IMR-90 (cell line): Measurements from ENCODE around the gene RASAL1. TPM values are rescaled to one million over a fixed set of nuclear protein-coding genes. Genes with fewer than 3 reads are reported as not detected.

ENCODE experiments used
- ATAC-seq: fragments of 200-7000 bp; cut with Tn5 transposase; 2 replicates; pipeline ENCODE4 v1.9.1; 2020; ENCODE audit warnings: low read depth, mild to moderate bottlenecking, moderate library complexity
- BruUV-seq: library from RNA; stranded (reverse); fragments of 400-500 nt; replicated peaks from 2 replicates; lab custom pipeline; 2021; lab: Mats Ljungman, UMichigan
- CTCF ChIA-PET: fragments of 300-600 bp; formaldehyde crosslinking; extraction: SDS; loops from one replicate; lab custom pipeline; 2021; ENCODE audit warnings: antibody characterized with exemption; lab: Yijun Ruan, JAX
- POLR2A ChIA-PET: fragments of 300-600 bp; sonication (Branson Sonifier 250); formaldehyde crosslinking; loops from one replicate; lab custom pipeline; 2022; ENCODE audit warnings: antibody characterized with exemption; ENCODE audit not compliant: unreplicated experiment; lab: Charles Lee
- DNase-seq: peaks from one replicate; pipeline ENCODE4 v3.0.0; 2013
- H2AFZ ChIP-seq: replicated peaks from 2 replicates; pipeline ENCODE3; 2013; ENCODE audit warnings: low read length, mild to moderate bottlenecking; ENCODE audit not compliant: poor library complexity
- H2AK5ac ChIP-seq: 2 replicates; pipeline ENCODE4 v1.6.1; 2013; ENCODE audit warnings: low read depth, low read length, inconsistent platforms
- H2AK9ac ChIP-seq: replicated peaks from 2 replicates; pipeline ENCODE3; 2013; ENCODE audit warnings: mild to moderate bottlenecking, low read depth, low read length, moderate library complexity; ENCODE audit not compliant: poor library complexity
- H2BK120ac ChIP-seq: 2 replicates; pipeline ENCODE4 v1.6.1; 2013; ENCODE audit warnings: low read depth, low read length, inconsistent platforms
- H2BK15ac ChIP-seq: 3 replicates; pipeline ENCODE4 v1.6.1; 2013; ENCODE audit warnings: low read depth, low read length, inconsistent platforms
- H2BK20ac ChIP-seq: 2 replicates; pipeline ENCODE4 v1.6.1; 2013; ENCODE audit warnings: low read depth, mild to moderate bottlenecking, inconsistent platforms, low read length, moderate library complexity
- H2BK5ac ChIP-seq: 2 replicates; pipeline ENCODE4 v1.6.1; 2013; ENCODE audit warnings: mild to moderate bottlenecking, low read depth, low read length, inconsistent platforms; ENCODE audit not compliant: poor library complexity, severe bottlenecking
- H3K14ac ChIP-seq: replicated peaks from 2 replicates; pipeline ENCODE4 v1.6.1; 2013; ENCODE audit warnings: low read depth, low read length, inconsistent platforms
- H3K18ac ChIP-seq: 2 replicates; pipeline ENCODE4 v1.6.1; 2013; ENCODE audit warnings: low read depth, low read length, control low read depth
- H3K23ac ChIP-seq: 2 replicates; pipeline ENCODE4 v1.6.1; 2013; ENCODE audit warnings: low read depth, low read length, inconsistent platforms
- H3K27ac ChIP-seq: 2 replicates; pipeline ENCODE4 v1.5.1; 2013; ENCODE audit warnings: mild to moderate bottlenecking, control low read depth, low read length; ENCODE audit not compliant: insufficient read depth
- H3K27me3 ChIP-seq: 2 replicates; pipeline ENCODE4 v1.6.1; 2013; ENCODE audit warnings: low read length; ENCODE audit not compliant: control insufficient read depth, insufficient read depth
- H3K36me3 ChIP-seq: 2 replicates; pipeline ENCODE4 v1.6.1; 2013; ENCODE audit warnings: low read length, mixed read lengths; ENCODE audit not compliant: control insufficient read depth, insufficient read depth
- H3K4ac ChIP-seq: 2 replicates; pipeline ENCODE4 v1.6.1; 2013; ENCODE audit warnings: low read depth, low read length, inconsistent platforms
- H3K4me1 ChIP-seq: 2 replicates; pipeline ENCODE4 v1.6.1; 2013; ENCODE audit warnings: low read length, mixed read lengths; ENCODE audit not compliant: control insufficient read depth, insufficient read depth
- H3K4me2 ChIP-seq: 2 replicates; pipeline ENCODE4 v1.6.1; 2013; ENCODE audit warnings: low read depth, mild to moderate bottlenecking, control low read depth, low read length, moderate library complexity
- H3K4me3 ChIP-seq: 2 replicates; pipeline ENCODE4 v1.5.1; 2013; ENCODE audit warnings: low read depth, mild to moderate bottlenecking, control low read depth, low read length, moderate library complexity; ENCODE audit not compliant: insufficient read depth
- H3K56ac ChIP-seq: 2 replicates; pipeline ENCODE4 v1.6.1; 2013; ENCODE audit warnings: low read length, inconsistent platforms; ENCODE audit not compliant: insufficient read depth; ENCODE audit errors: extremely low read depth
- H3K79me1 ChIP-seq, 2 experiments: 2 replicates each; pipeline ENCODE4 v1.6.1; 2013; ENCODE audit warnings: low read length in 2 of 2, inconsistent platforms in 1 of 2, low read depth in 1 of 2
- H3K9ac ChIP-seq: 2 replicates; pipeline ENCODE4 v1.6.1; 2013; ENCODE audit warnings: low read depth, low read length, control low read depth
- H3K9me1 ChIP-seq: 2 replicates; pipeline ENCODE4 v1.6.1; 2013; ENCODE audit warnings: low read length, inconsistent platforms; ENCODE audit not compliant: insufficient read depth
- H3K9me3 ChIP-seq: 2 replicates; pipeline ENCODE4 v1.6.1; 2013; ENCODE audit warnings: low read length; ENCODE audit not compliant: control insufficient read depth, insufficient read depth
- H4K20me1 ChIP-seq: 2 replicates; pipeline ENCODE4 v1.6.1; 2013; ENCODE audit warnings: low read length, inconsistent platforms; ENCODE audit not compliant: insufficient read depth
- H4K5ac ChIP-seq: 2 replicates; pipeline ENCODE4 v1.6.1; 2013; ENCODE audit warnings: mild to moderate bottlenecking, low read depth, low read length, control low read depth
- H4K8ac ChIP-seq, 2 experiments: 2 replicates each; pipeline ENCODE4 v1.6.1; 2013; ENCODE audit warnings: low read depth in 2 of 2, low read length in 2 of 2, control low read depth in 1 of 2, inconsistent platforms in 1 of 2
- H4K91ac ChIP-seq: 2 replicates; pipeline ENCODE4 v1.6.1; 2013; ENCODE audit warnings: low read depth, low read length, inconsistent platforms; ENCODE audit not compliant: insufficient read depth
- BHLHE40 ChIP-seq: fragments of 150-350 bp; IDR thresholded peaks from 2 replicates; pipeline ENCODE4 v1.6.1; 2016; ENCODE audit warnings: mild to moderate bottlenecking, low read depth, low read length
- CHD1 ChIP-seq: IDR thresholded peaks from 2 replicates; pipeline ENCODE4 v1.6.1; 2012; ENCODE audit warnings: low read depth, low read length, improper control_type of control experiment
- ELK1 ChIP-seq: fragments of 150-350 bp; IDR thresholded peaks from 2 replicates; pipeline ENCODE4 v1.6.1; 2016; ENCODE audit warnings: low read depth, mild to moderate bottlenecking, low read length, moderate library complexity, borderline replicate concordance
- FOS ChIP-seq: fragments of 150-350 bp; IDR thresholded peaks from 2 replicates; pipeline ENCODE4 v1.6.1; 2016; ENCODE audit warnings: low read depth, low read length
- NFE2L2 ChIP-seq: fragments of 150-350 bp; IDR thresholded peaks from 2 replicates; pipeline ENCODE4 v1.6.1; 2016; ENCODE audit warnings: low read depth, mild to moderate bottlenecking, low read length
- RAD21 ChIP-seq: IDR thresholded peaks from 2 replicates; pipeline ENCODE4 v1.6.1; 2012; ENCODE audit warnings: low read length, improper control_type of control experiment
- RCOR1 ChIP-seq: IDR thresholded peaks from 2 replicates; pipeline ENCODE4 v1.6.1; 2012; ENCODE audit warnings: mild to moderate bottlenecking, low read length, improper control_type of control experiment; ENCODE audit not compliant: insufficient replicate concordance
- RFX5 ChIP-seq: IDR thresholded peaks from 2 replicates; pipeline ENCODE4 v1.8.0; 2012; ENCODE audit warnings: low read depth, mild to moderate bottlenecking, low read length, moderate library complexity
- SMC3 ChIP-seq: fragments of 150-350 bp; IDR thresholded peaks from 2 replicates; pipeline ENCODE4 v1.6.1; 2016; ENCODE audit warnings: low read depth, mild to moderate bottlenecking, antibody characterized with exemption, low read length, moderate library complexity
- USF2 ChIP-seq: fragments of 150-350 bp; IDR thresholded peaks from 2 replicates; pipeline ENCODE4 v1.6.1; 2017; ENCODE audit warnings: mild to moderate bottlenecking, antibody characterized with exemption, low read length, low read depth
- WGBS, 2 experiments: methylation state at CpG; one replicate each; pipeline versions ENCODE4 v1.1.5 to v1.1.7; 2013; ENCODE audit warnings: missing lambda C conversion rate in 2 of 2; ENCODE audit not compliant: insufficient read length in 1 of 2; ENCODE audit errors: extremely low coverage in 2 of 2; 5-methylcytosine and 5-hydroxymethylcytosine counted together
- dilution Hi-C: fragments of 300-500 bp; cut with HindIII; formaldehyde crosslinking; loops from one replicate; pipeline ENCODE4 v1.14.3; 2018; ENCODE audit warnings: low sequenced_read_pairs; ENCODE audit not compliant: unreplicated experiment
- in situ Hi-C: fragments of 300-500 bp; cut with MboI; formaldehyde crosslinking; loops from 3 replicates; pipeline ENCODE4 v1.14.3; 2019; ENCODE audit warnings: low sequenced_read_pairs, inconsistent platforms, mixed read lengths
- intact Hi-C: fragments of 100-400 bp; cut with micrococcal nuclease; formaldehyde crosslinking; loops from 2 replicates; pipeline ENCODE4 v1.10.0; 2022
- polyA plus RNA-seq, 3 experiments: library from polyadenylated mRNA; depleted of rRNA; stranded (reverse); fragments of >200 nt; gene quantifications; 2 replicates each; pipeline ENCODE4 v1.2.3, GENCODE V29; 2012; ENCODE audit warnings: low replicate concordance in 1 of 3
- total RNA-seq: library from RNA; depleted of rRNA; stranded (reverse); fragments of >200 nt; gene quantifications from 2 replicates; pipeline ENCODE4 v1.2.3, GENCODE V29; 2012

Gene RASAL1
- total and polyA plus RNA-seq, 2 of the 4 experiments (the other 2 are of a cell fraction): not detected

DNA sequence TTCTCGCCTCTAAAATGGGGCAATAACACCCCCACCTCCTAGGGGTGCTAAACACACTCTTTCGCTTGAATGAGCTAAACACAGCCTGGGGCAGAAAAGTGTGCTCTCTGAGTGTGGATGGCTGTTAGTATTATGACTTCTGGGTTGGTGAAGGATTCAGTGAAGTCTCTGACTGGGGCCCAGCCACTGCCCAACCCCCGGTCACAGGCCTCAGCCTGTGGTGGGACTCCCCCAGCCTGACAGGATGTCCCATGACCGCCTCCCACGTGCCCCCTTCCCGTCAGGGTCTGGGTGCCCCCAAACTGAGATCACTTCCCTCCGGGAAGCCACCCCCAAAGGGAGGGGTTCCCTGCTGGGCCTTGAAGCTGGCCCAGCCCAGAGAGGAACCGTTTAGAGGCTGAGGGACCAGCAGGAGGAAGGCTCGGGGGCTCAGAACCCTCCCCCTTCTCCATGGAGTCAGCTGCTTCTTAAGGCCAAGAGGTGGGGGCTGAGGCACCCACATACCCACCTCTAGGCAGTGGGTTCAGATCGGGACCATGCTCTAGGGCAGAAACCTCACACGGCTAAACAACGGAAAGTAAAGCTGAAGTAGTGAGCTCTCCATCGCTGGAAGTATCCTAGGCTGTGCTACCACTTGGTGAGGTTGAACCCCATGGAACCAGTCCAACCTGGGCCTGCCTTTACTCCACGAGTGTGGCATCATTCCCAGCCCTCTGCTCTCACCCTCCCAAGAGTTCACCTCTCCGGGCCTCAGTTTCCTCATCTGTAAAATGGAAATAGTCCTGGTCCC, 65.2 kb downstream of the RASAL1 start:
- ATAC-seq (no peak), DNase-seq (no peak)
- Histone ChIP-seq H2BK15ac (no peak overlapping the region), H3K36me3 (no peaks in the 10 kb centered on the region), H3K14ac (no peak overlapping the region), H2BK20ac (no peak overlapping the region), H4K20me1 (no peaks in the 10 kb centered on the region), H3K9me1 (no peaks in the 10 kb centered on the region), H4K5ac (no peak overlapping the region), H3K4me1 (no peaks in the 10 kb centered on the region), H3K18ac (no peak overlapping the region), H2BK120ac (no peak overlapping the region), H3K56ac (no peak overlapping the region), H3K9ac (no peak overlapping the region), H2AK5ac (no peak overlapping the region), H3K23ac (no peak overlapping the region), H3K27me3 (peaks cover 5% of the 10 kb centered on the region), H2AK9ac (no peak overlapping the region), H2AFZ (no peak overlapping the region), H3K27ac (no peak overlapping the region), H4K8ac (no peak overlapping the region), H3K9me3 (no peaks in the 10 kb centered on the region), H3K4me3 (no peak overlapping the region), H2BK5ac (no peak overlapping the region), H3K4ac (no peak overlapping the region), H3K79me1 (no peaks in the 10 kb centered on the region), H4K91ac (no peak overlapping the region), H3K4me2 (no peak overlapping the region)
- no peak for TF ChIP-seq RFX5
- no peak for TF ChIP-seq BHLHE40
- TF ChIP-seq SMC3: no peak
- no peak for TF ChIP-seq NFE2L2
- TF ChIP-seq FOS: no peak
- TF ChIP-seq ELK1: no peak
- TF ChIP-seq CHD1: no peak
- no peak for TF ChIP-seq RCOR1
- TF ChIP-seq USF2: no peak
- no peak for TF ChIP-seq RAD21
- ChIA-PET POLR2A (no interaction called here), CTCF (no interaction called here)
- dilution Hi-C loops (no loop called here), in situ Hi-C loops (no loop called here), intact Hi-C loops (no loop called here)
- no CpG with 5 or more reads among the region's 15 CpGs for WGBS, 2 experiments
- no TSS peak for BruUV-seq
